Glutamatergic neuron (in vitro differentiated cells): ENCODE data around the gene TEKT2. TPM values are rescaled to one million over a fixed set of nuclear protein-coding genes. Genes with fewer than 3 reads are reported as not detected.

Experiments
- DNase-seq: peaks from one replicate; pipeline ENCODE4 v3.0.0; 2022
- H3K27ac Mint-ChIP-seq: one replicate; pipeline ENCODE4 v1.8.0; 2020; ENCODE audit warnings: mild to moderate bottlenecking, mixed read lengths, inconsistent platforms; ENCODE audit not compliant: unreplicated experiment
- H3K27me3 Mint-ChIP-seq: one replicate; pipeline ENCODE4 v1.8.0; 2020; ENCODE audit warnings: mild to moderate bottlenecking, moderate library complexity, mixed read lengths, inconsistent platforms; ENCODE audit not compliant: unreplicated experiment
- H3K36me3 Mint-ChIP-seq: one replicate; pipeline ENCODE4 v1.8.0; 2020; ENCODE audit warnings: mild to moderate bottlenecking, mixed read lengths, inconsistent platforms; ENCODE audit not compliant: unreplicated experiment
- H3K4me1 Mint-ChIP-seq: one replicate; pipeline ENCODE4 v1.8.0; 2020; ENCODE audit warnings: mild to moderate bottlenecking, low read depth, mixed read lengths, inconsistent platforms; ENCODE audit not compliant: unreplicated experiment
- H3K4me3 Mint-ChIP-seq: one replicate; pipeline ENCODE4 v1.8.0; 2020; ENCODE audit warnings: mild to moderate bottlenecking, mixed read lengths, inconsistent platforms; ENCODE audit not compliant: unreplicated experiment
- H3K9me3 Mint-ChIP-seq: one replicate; pipeline ENCODE4 v1.8.0; 2020; ENCODE audit warnings: mild to moderate bottlenecking, moderate library complexity, mixed read lengths, inconsistent platforms; ENCODE audit not compliant: unreplicated experiment
- CTCF ChIP-seq: fragments of 200-600 bp; sonication (generic); IDR thresholded peaks from one replicate; pipeline ENCODE4 v1.5.0; 2021; ENCODE audit not compliant: partially characterized antibody, unreplicated experiment
- total RNA-seq: library from RNA; stranded (reverse); fragmentation: NEBNext Ultra II Directional; extraction: Animal tissue kit (Norgen Biotek cat#: 25700); gene quantifications from one replicate; pipeline ENCODE4 v1.2.1, GENCODE V29; 2021; ENCODE audit not compliant: unreplicated experiment

Gene TEKT2
- total RNA-seq, 1 donor from 2014 or later: 1.6 TPM

- Mint-ChIP-seq H3K27ac (no peak overlapping the region), H3K9me3 (no peaks in the 10 kb centered on the region), H3K36me3 (no peaks in the 10 kb centered on the region), H3K4me3 (no peak overlapping the region), H3K4me1 (no peaks in the 10 kb centered on the region), H3K27me3 (no peaks in the 10 kb centered on the region)
- DNase-seq: no peak
- no peak for TF ChIP-seq CTCF
Observed at GRCh38 chr1:36053978-36054377, 29.9 kb upstream of the TEKT2 start.

GRCh38 chr1:36055706-36056105 is 28.2 kb upstream of the TEKT2 start:
- no peak overlapping the region for H3K4me3 Mint-ChIP-seq
- DNase-seq: no peak
- no peaks in the 10 kb centered on the region for H3K9me3 Mint-ChIP-seq
- H3K36me3 Mint-ChIP-seq: no peaks in the 10 kb centered on the region
- H3K27me3 Mint-ChIP-seq: no peaks in the 10 kb centered on the region
- no peaks in the 10 kb centered on the region for H3K4me1 Mint-ChIP-seq
- TF ChIP-seq CTCF: no peak
- no peak overlapping the region for H3K27ac Mint-ChIP-seq

- Mint-ChIP-seq H3K4me1 (no peaks in the 10 kb centered on the region), H3K36me3 (no peaks in the 10 kb centered on the region), H3K27me3 (peaks cover 2% of the 10 kb centered on the region), H3K27ac (no peak overlapping the region), H3K9me3 (no peaks in the 10 kb centered on the region), H3K4me3 (no peak overlapping the region)
- no peak for TF ChIP-seq CTCF
- no peak for DNase-seq
Observed at GRCh38 chr1:36062315-36062714, 21.6 kb upstream of the TEKT2 start.

- H3K9me3 Mint-ChIP-seq: no peaks in the 10 kb centered on the region
- H3K27ac Mint-ChIP-seq: no peak overlapping the region
- no peaks in the 10 kb centered on the region for H3K4me1 Mint-ChIP-seq
- H3K27me3 Mint-ChIP-seq: no peaks in the 10 kb centered on the region
- no peaks in the 10 kb centered on the region for H3K36me3 Mint-ChIP-seq
- TF ChIP-seq CTCF: no peak
- no peak for DNase-seq
- no peak overlapping the region for H3K4me3 Mint-ChIP-seq
Observed at GRCh38 chr1:36067871-36068270, 16.0 kb upstream of the TEKT2 start.

GRCh38 chr1:36068866-36069265 is 15.0 kb upstream of the TEKT2 start:
- no peak overlapping the region for H3K4me3 Mint-ChIP-seq
- H3K27me3 Mint-ChIP-seq: no peaks in the 10 kb centered on the region
- no peaks in the 10 kb centered on the region for H3K36me3 Mint-ChIP-seq
- no peaks in the 10 kb centered on the region for H3K4me1 Mint-ChIP-seq
- TF ChIP-seq CTCF: no peak
- no peak for DNase-seq
- H3K9me3 Mint-ChIP-seq: no peaks in the 10 kb centered on the region
- no peak overlapping the region for H3K27ac Mint-ChIP-seq
